Activated naive CD4-positive, alpha-beta T cell treated with anti-CD3 and anti-CD28 coated beads, Interleukin-2, amount 10 ng/mL, durations not matched to agents 7 days and 5 days (primary cell): ENCODE data around the gene ZYG11B.
"Not testable (repeated sequence)": the region's sequence is repeated elsewhere in the genome, so short reads cannot be mapped to it uniquely, and the experiment has no call there.

Experiments used
- CTCF ChIA-PET: fragments of 350-600 bp; sonication (Branson Sonifier 250); formaldehyde crosslinking; loops from one replicate; lab custom pipeline; 2021; ENCODE audit warnings: antibody characterized with exemption; lab: Charles Lee
- DNase-seq: peaks from one replicate; pipeline ENCODE4 v3.0.0-alpha.2; 2020
- H3K27ac Mint-ChIP-seq: one replicate; pipeline ENCODE4 v1.8.0; 2021; ENCODE audit warnings: mild to moderate bottlenecking, moderate library complexity, mixed read lengths
- H3K27me3 Mint-ChIP-seq: one replicate; pipeline ENCODE4 v1.8.0; 2021; ENCODE audit warnings: mild to moderate bottlenecking, mixed read lengths
- H3K36me3 Mint-ChIP-seq: one replicate; pipeline ENCODE4 v1.8.0; 2021; ENCODE audit warnings: mixed read lengths
- H3K4me1 Mint-ChIP-seq: one replicate; pipeline ENCODE4 v1.8.0; 2021; ENCODE audit warnings: mixed read lengths
- H3K4me3 Mint-ChIP-seq: one replicate; pipeline ENCODE4 v1.8.0; 2021; ENCODE audit warnings: mild to moderate bottlenecking, moderate library complexity, mixed read lengths
- H3K9me3 Mint-ChIP-seq: one replicate; pipeline ENCODE4 v1.8.0; 2021; ENCODE audit warnings: mixed read lengths

ZYG11B gene

GRCh38 chr1:52727956-52728656 lies 1.9 kb downstream of the ZYG11B start:
- peaks cover 12% of the 10 kb centered on the region for H3K27me3 Mint-ChIP-seq
- no peak overlapping the region for H3K27ac Mint-ChIP-seq
- H3K9me3 Mint-ChIP-seq = no peaks in the 10 kb centered on the region
- H3K36me3 Mint-ChIP-seq = peaks cover 5% of the 10 kb centered on the region
- DNase-seq = no peak
- H3K4me3 Mint-ChIP-seq = peak overlapping the region; percentile 35
- peaks cover 39% of the 10 kb centered on the region for H3K4me1 Mint-ChIP-seq
- CTCF ChIA-PET = no interaction called here

DNA sequence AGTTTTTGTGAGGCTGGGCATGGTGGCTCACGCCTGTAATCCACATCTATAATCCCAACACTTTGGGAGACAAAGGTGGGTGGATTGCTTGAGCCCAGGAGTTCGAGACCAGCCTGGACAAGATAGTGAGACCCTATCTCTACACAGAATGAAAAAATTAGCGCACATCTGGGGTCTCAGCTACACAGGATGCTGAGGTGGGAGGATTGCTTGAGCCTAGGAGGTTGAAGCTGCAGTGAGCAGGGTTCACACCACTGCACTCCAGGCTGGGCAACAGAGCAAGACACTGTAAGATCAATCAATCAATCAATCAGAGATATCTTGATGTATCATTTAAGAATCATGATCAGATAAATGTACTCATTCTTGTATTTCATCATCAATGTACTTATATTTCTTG lies 7.1 kb downstream of the ZYG11B start:
- DNase-seq = no peak
- H3K27ac Mint-ChIP-seq = no peak overlapping the region
- H3K4me1 Mint-ChIP-seq = peaks cover 6% of the 10 kb centered on the region
- H3K36me3 Mint-ChIP-seq = peaks cover 5% of the 10 kb centered on the region
- H3K4me3 Mint-ChIP-seq = no peak overlapping the region
- H3K27me3 Mint-ChIP-seq = no peaks in the 10 kb centered on the region
- CTCF ChIA-PET = interaction anchor here (0.7 to 1.0 kb wide), 2 partner anchors 22 to 100 kb away, joined by 3 read pairs; no protein-coding TSS in a partner anchor
- no peaks in the 10 kb centered on the region for H3K9me3 Mint-ChIP-seq

DNA sequence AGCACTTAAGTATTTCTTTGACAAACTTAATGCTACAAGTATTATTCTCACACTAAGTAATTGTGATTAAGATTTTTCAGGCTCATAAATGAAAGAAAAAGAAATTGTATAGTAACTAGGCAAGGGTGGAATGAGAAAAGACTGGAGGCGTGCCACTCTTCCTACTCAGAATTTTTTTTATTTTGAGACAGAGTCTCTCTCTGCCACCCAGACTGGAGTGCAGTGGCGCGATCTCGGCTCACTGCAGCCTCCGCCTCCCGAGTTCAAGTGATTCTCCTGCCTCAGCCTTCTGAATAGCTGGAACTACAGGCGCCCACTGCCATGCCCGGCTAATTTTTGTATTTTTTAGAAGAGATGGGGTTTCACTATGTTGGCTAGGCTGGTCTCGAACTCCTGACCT lies 9.1 kb downstream of the ZYG11B start:
- H3K9me3 Mint-ChIP-seq, H3K4me3 Mint-ChIP-seq, CTCF ChIA-PET, H3K36me3 Mint-ChIP-seq, H3K27me3 Mint-ChIP-seq, H3K4me1 Mint-ChIP-seq, H3K27ac Mint-ChIP-seq, DNase-seq: not testable (repeated sequence)

DNA sequence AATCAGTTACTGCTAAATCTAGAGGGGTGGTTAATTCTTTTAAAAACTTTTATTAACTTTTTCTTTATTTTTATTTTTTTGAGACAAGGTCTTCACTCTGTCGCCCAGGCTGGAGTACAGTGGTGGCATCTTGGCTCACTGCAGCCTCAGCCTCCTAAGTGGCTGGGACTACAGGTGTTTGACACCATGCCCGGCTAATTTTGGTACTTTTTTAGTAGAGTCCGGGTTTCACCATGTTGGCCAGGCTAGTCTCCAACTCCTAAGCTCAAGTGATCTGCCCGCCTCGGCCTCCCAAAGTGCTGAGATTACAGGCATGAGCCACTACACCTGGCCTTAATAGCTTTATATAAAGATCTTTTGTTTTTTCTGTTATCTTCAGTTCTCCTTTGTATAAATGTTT lies 11.9 kb downstream of the ZYG11B start:
- H3K4me1 Mint-ChIP-seq = peaks cover 4% of the 10 kb centered on the region
- peaks cover 9% of the 10 kb centered on the region for H3K36me3 Mint-ChIP-seq
- DNase-seq = no peak
- no peak overlapping the region for H3K4me3 Mint-ChIP-seq
- no peak overlapping the region for H3K27ac Mint-ChIP-seq
- no peaks in the 10 kb centered on the region for H3K9me3 Mint-ChIP-seq
- CTCF ChIA-PET = no interaction called here
- no peaks in the 10 kb centered on the region for H3K27me3 Mint-ChIP-seq

DNA sequence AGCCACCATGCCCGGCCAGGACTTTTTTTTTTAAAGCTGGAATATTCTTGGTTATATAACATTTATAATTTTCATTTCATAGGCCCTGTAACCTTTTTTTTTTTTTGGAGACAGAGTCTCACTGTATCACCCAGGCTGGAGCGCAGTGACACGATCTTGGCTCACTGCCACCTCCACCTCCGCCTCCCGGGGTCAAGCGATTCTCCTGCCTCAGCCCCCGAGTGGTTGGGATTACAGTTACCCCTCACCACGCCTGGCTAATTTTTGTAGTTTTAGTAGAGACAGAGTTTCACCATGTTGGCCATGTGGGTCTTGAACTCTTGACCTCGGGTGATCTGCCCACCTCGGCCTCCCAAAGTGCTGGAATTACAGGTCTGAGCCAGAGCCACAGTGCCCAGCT lies 12.6 kb downstream of the ZYG11B start:
- CTCF ChIA-PET = no interaction called here
- Mint-ChIP-seq H3K36me3 (peaks cover 9% of the 10 kb centered on the region), H3K27me3 (no peaks in the 10 kb centered on the region), H3K4me1 (peaks cover 4% of the 10 kb centered on the region), H3K9me3 (no peaks in the 10 kb centered on the region), H3K4me3 (no peak overlapping the region), H3K27ac (no peak overlapping the region)
- DNase-seq = no peak

GRCh38 chr1:52739699-52740467 lies 13.6 kb downstream of the ZYG11B start:
- no peak overlapping the region for H3K4me3 Mint-ChIP-seq
- H3K36me3 Mint-ChIP-seq = peaks cover 9% of the 10 kb centered on the region
- no peaks in the 10 kb centered on the region for H3K9me3 Mint-ChIP-seq
- no peak overlapping the region for H3K27ac Mint-ChIP-seq
- no peaks in the 10 kb centered on the region for H3K27me3 Mint-ChIP-seq
- CTCF ChIA-PET = no interaction called here
- DNase-seq = no peak
- H3K4me1 Mint-ChIP-seq = peaks cover 4% of the 10 kb centered on the region

- no peak overlapping the region for H3K27ac Mint-ChIP-seq
- H3K4me1 Mint-ChIP-seq = peaks cover 4% of the 10 kb centered on the region
Observed at GRCh38 chr1:52741259-52741658, 15.0 kb downstream of the ZYG11B start.

GRCh38 chr1:52746189-52746588 lies 19.9 kb downstream of the ZYG11B start:
- H3K36me3 Mint-ChIP-seq = peaks cover 5% of the 10 kb centered on the region

More at GRCh38 chr1:52741259-52741658, 15.0 kb downstream of the ZYG11B start:
- no peak overlapping the region for H3K4me3 Mint-ChIP-seq
- H3K27me3 Mint-ChIP-seq = no peaks in the 10 kb centered on the region
- CTCF ChIA-PET = no interaction called here
- H3K9me3 Mint-ChIP-seq = no peaks in the 10 kb centered on the region
- no peak for DNase-seq
- H3K36me3 Mint-ChIP-seq = peaks cover 9% of the 10 kb centered on the region

GRCh38 chr1:52747450-52747849 lies 21.2 kb downstream of the ZYG11B start:
- CTCF ChIA-PET = interaction anchor here (0.6 to 1.9 kb wide), 2 partner anchors 46 to 380 kb away, joined by 3 to 4 read pairs; no protein-coding TSS in a partner anchor
- Mint-ChIP-seq H3K36me3 (no peaks in the 10 kb centered on the region), H3K27me3 (no peaks in the 10 kb centered on the region), H3K27ac (no peak overlapping the region), H3K9me3 (no peaks in the 10 kb centered on the region), H3K4me1 (no peaks in the 10 kb centered on the region), H3K4me3 (no peak overlapping the region)
- DNase-seq = no peak

More at GRCh38 chr1:52746189-52746588, 19.9 kb downstream of the ZYG11B start:
- H3K27me3 Mint-ChIP-seq = no peaks in the 10 kb centered on the region
- H3K9me3 Mint-ChIP-seq = no peaks in the 10 kb centered on the region
- H3K4me1 Mint-ChIP-seq = peaks cover 4% of the 10 kb centered on the region
- no peak for DNase-seq
- CTCF ChIA-PET = no interaction called here
- H3K4me3 Mint-ChIP-seq = no peak overlapping the region
- no peak overlapping the region for H3K27ac Mint-ChIP-seq

GRCh38 chr1:52748119-52748518 lies 21.9 kb downstream of the ZYG11B start:
- Mint-ChIP-seq H3K4me3 (no peak overlapping the region), H3K4me1 (no peaks in the 10 kb centered on the region), H3K9me3 (no peaks in the 10 kb centered on the region), H3K27ac (no peak overlapping the region), H3K36me3 (no peaks in the 10 kb centered on the region), H3K27me3 (no peaks in the 10 kb centered on the region)
- no peak for DNase-seq
- CTCF ChIA-PET = interaction anchor here (1.1 to 1.9 kb wide), 2 partner anchors 45 to 47 kb away, joined by 3 to 4 read pairs; no protein-coding TSS in a partner anchor

- H3K27ac Mint-ChIP-seq, H3K9me3 Mint-ChIP-seq, CTCF ChIA-PET, H3K4me3 Mint-ChIP-seq, DNase-seq, H3K27me3 Mint-ChIP-seq, H3K36me3 Mint-ChIP-seq, H3K4me1 Mint-ChIP-seq: not testable (repeated sequence)
Observed at GRCh38 chr1:52749496-52749895, 23.2 kb downstream of the ZYG11B start.

GRCh38 chr1:52750139-52750538 lies 23.9 kb downstream of the ZYG11B start:
- H3K9me3 Mint-ChIP-seq, H3K27ac Mint-ChIP-seq, CTCF ChIA-PET, H3K27me3 Mint-ChIP-seq, H3K4me3 Mint-ChIP-seq, DNase-seq, H3K36me3 Mint-ChIP-seq, H3K4me1 Mint-ChIP-seq: not testable (repeated sequence)

DNA sequence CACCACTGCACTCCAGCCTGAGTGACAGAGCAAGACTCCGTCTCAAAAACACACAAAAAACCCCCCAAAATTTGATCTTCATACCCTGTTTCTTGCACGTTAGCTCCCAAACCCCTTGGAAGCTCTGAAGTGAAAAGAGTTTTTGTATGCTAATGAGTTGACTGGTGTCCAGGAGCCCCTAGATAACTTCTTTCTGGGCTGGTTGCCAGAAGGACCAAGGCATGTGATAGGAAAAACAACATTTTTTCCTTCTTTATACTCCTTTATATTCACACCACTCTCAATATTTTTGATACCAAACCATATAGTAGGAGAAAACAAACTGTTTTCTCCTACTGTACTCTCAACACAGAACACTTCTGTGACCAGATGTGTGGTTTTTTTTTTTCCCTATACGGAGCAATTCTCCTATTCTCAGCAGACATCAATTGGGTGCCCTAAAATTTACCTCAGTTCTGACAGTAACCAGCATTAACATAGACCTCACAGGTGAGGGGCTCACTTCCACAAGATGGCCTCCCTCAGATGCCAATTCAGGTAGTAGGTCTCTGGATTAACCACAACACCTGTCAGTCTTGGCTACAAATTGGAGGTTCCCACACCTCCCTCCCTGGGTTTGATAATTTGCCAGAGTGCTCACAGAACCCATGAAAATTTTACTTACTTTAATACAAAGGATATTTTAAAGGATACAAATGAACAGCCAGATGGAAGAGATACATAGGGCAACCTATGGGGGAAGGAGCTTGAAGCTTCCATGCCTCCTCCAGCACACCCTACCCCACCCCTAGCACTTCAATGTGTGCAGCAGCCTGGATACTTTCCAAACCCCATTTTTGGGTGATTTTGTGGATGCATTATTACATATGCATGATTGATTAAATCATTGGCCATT lies 25.6 kb downstream of the ZYG11B start:
- no peaks in the 10 kb centered on the region for H3K9me3 Mint-ChIP-seq
- CTCF ChIA-PET = no interaction called here
- H3K4me1 Mint-ChIP-seq = no peaks in the 10 kb centered on the region
- H3K4me3 Mint-ChIP-seq = no peak overlapping the region
- no peaks in the 10 kb centered on the region for H3K27me3 Mint-ChIP-seq
- no peak overlapping the region for H3K27ac Mint-ChIP-seq
- peaks cover 2% of the 10 kb centered on the region for H3K36me3 Mint-ChIP-seq
- no peak for DNase-seq

GRCh38 chr1:52752484-52752826 lies 26.2 kb downstream of the ZYG11B start:
- Mint-ChIP-seq H3K27ac (no peak overlapping the region), H3K27me3 (no peaks in the 10 kb centered on the region), H3K9me3 (no peaks in the 10 kb centered on the region), H3K4me1 (no peaks in the 10 kb centered on the region), H3K36me3 (peaks cover 2% of the 10 kb centered on the region), H3K4me3 (no peak overlapping the region)
- no peak for DNase-seq
- CTCF ChIA-PET = no interaction called here
